ENCODE results near the gene GAGE12J.

GAGE12J gene

GRCh38 chrX:49282647-49283011 lies 39.2 kb upstream of the GAGE12J start (continued):
- TF ChIP-seq ZNF26 (tag by site-specific recombination; IDR thresholded peaks at IDR 0.05) = no peak
- no peak for TF ChIP-seq ZFP69B (tag by site-specific recombination; IDR thresholded peaks at IDR 0.05)
- TF ChIP-seq ZNF521 (tag by site-specific recombination; IDR thresholded peaks at IDR 0.05) = no peak
- no peak for TF ChIP-seq ZNF704 (tag by site-specific recombination; IDR thresholded peaks at IDR 0.05)
- no peak for TF ChIP-seq ZNF394 (tag by site-specific recombination; IDR thresholded peaks at IDR 0.05; ENCODE audit: borderline replicate concordance)
- no peak for TF ChIP-seq ZNF776 (tag by site-specific recombination; IDR thresholded peaks at IDR 0.05; ENCODE audit: borderline replicate concordance)
- no peak for TF ChIP-seq ZNF302 (tag by site-specific recombination; IDR thresholded peaks at IDR 0.05; ENCODE audit: low read depth)
- TF ChIP-seq ZNF140 (tag by site-specific recombination; IDR thresholded peaks at IDR 0.05) = no peak
- TF ChIP-seq, protein P1, sequence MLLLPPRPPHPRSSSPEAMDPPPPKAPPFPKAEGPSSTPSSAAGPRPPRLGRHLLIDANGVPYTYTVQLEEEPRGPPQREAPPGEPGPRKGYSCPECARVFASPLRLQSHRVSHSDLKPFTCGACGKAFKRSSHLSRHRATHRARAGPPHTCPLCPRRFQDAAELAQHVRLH (tag by site-specific recombination; IDR thresholded peaks at IDR 0.05) = no peak
- TF ChIP-seq ZNF629 (tag by site-specific recombination; IDR thresholded peaks at IDR 0.05) = 0 out of 2 replicates have a peak, but pooled peaks have one; percentile 19
- TF ChIP-seq, protein P2, sequence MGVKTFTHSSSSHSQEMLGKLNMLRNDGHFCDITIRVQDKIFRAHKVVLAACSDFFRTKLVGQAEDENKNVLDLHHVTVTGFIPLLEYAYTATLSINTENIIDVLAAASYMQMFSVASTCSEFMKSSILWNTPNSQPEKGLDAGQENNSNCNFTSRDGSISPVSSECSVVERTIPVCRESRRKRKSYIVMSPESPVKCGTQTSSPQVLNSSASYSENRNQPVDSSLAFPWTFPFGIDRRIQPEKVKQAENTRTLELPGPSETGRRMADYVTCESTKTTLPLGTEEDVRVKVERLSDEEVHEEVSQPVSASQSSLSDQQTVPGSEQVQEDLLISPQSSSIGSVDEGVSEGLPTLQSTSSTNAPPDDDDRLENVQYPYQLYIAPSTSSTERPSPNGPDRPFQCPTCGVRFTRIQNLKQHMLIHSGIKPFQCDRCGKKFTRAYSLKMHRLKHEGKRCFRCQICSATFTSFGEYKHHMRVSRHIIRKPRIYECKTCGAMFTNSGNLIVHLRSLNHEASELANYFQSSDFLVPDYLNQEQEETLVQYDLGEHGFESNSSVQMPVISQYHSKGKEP (tag by site-specific recombination; IDR thresholded peaks at IDR 0.05) = no peak
- TF ChIP-seq ZNF214 (tag by site-specific recombination; IDR thresholded peaks at IDR 0.05; ENCODE audit: borderline replicate concordance) = no peak
- TF ChIP-seq KLF10 (tag by site-specific recombination; IDR thresholded peaks at IDR 0.05) = no peak
- TF ChIP-seq ZNF426 (tag by site-specific recombination; IDR thresholded peaks at IDR 0.05) = no peak
- TF ChIP-seq BCL11A (tag by site-specific recombination; IDR thresholded peaks at IDR 0.05; ENCODE audit: low read depth) = no peak
- TF ChIP-seq TRIM28 (IDR thresholded peaks at IDR 0.05; ENCODE audit: borderline replicate concordance, low read length) = no peak
- TF ChIP-seq, protein P3, sequence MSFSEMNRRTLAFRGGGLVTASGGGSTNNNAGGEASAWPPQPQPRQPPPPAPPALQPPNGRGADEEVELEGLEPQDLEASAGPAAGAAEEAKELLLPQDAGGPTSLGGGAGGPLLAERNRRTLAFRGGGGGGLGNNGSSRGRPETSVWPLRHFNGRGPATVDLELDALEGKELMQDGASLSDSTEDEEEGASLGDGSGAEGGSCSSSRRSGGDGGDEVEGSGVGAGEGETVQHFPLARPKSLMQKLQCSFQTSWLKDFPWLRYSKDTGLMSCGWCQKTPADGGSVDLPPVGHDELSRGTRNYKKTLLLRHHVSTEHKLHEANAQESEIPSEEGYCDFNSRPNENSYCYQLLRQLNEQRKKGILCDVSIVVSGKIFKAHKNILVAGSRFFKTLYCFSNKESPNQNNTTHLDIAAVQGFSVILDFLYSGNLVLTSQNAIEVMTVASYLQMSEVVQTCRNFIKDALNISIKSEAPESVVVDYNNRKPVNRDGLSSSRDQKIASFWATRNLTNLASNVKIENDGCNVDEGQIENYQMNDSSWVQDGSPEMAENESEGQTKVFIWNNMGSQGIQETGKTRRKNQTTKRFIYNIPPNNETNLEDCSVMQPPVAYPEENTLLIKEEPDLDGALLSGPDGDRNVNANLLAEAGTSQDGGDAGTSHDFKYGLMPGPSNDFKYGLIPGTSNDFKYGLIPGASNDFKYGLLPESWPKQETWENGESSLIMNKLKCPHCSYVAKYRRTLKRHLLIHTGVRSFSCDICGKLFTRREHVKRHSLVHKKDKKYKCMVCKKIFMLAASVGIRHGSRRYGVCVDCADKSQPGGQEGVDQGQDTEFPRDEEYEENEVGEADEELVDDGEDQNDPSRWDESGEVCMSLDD (tag by site-specific recombination; IDR thresholded peaks at IDR 0.05) = no peak
- TF ChIP-seq ZSCAN23 (tag by site-specific recombination; IDR thresholded peaks at IDR 0.05) = no peak
- TF ChIP-seq ZNF626 (tag by site-specific recombination; IDR thresholded peaks at IDR 0.05) = no peak
- TF ChIP-seq ZEB2 (tag by site-specific recombination; IDR thresholded peaks at IDR 0.05) = 0 out of 2 replicates have a peak, but pooled peaks have one; percentile 8
- TF ChIP-seq, protein P4, sequence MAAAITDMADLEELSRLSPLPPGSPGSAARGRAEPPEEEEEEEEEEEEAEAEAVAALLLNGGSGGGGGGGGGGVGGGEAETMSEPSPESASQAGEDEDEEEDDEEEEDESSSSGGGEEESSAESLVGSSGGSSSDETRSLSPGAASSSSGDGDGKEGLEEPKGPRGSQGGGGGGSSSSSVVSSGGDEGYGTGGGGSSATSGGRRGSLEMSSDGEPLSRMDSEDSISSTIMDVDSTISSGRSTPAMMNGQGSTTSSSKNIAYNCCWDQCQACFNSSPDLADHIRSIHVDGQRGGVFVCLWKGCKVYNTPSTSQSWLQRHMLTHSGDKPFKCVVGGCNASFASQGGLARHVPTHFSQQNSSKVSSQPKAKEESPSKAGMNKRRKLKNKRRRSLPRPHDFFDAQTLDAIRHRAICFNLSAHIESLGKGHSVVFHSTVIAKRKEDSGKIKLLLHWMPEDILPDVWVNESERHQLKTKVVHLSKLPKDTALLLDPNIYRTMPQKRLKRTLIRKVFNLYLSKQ (tag by site-specific recombination; IDR thresholded peaks at IDR 0.05; ENCODE audit: borderline replicate concordance) = no peak
- no peak for TF ChIP-seq ZNF558 (tag by site-specific recombination; IDR thresholded peaks at IDR 0.05)
- no peak for TF ChIP-seq ZNF175 (tag by site-specific recombination; IDR thresholded peaks at IDR 0.05)
- 0 out of 2 replicates have a peak, but pooled peaks have one; percentile 10 for TF ChIP-seq KLF1 (tag by site-specific recombination; IDR thresholded peaks at IDR 0.05)
- no peak for TF ChIP-seq ZNF791 (tag by site-specific recombination; IDR thresholded peaks at IDR 0.05)
- TF ChIP-seq ZNF174 (tag by site-specific recombination; IDR thresholded peaks at IDR 0.05) = no peak
- no peak for TF ChIP-seq ZNF138 (tag by site-specific recombination; IDR thresholded peaks at IDR 0.05; ENCODE audit: borderline replicate concordance)
- no peak for TF ChIP-seq OSR2 (tag by site-specific recombination; IDR thresholded peaks at IDR 0.05)
- TF ChIP-seq, protein P5, sequence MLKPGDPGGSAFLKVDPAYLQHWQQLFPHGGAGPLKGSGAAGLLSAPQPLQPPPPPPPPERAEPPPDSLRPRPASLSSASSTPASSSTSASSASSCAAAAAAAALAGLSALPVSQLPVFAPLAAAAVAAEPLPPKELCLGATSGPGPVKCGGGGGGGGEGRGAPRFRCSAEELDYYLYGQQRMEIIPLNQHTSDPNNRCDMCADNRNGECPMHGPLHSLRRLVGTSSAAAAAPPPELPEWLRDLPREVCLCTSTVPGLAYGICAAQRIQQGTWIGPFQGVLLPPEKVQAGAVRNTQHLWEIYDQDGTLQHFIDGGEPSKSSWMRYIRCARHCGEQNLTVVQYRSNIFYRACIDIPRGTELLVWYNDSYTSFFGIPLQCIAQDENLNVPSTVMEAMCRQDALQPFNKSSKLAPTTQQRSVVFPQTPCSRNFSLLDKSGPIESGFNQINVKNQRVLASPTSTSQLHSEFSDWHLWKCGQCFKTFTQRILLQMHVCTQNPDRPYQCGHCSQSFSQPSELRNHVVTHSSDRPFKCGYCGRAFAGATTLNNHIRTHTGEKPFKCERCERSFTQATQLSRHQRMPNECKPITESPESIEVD (tag by site-specific recombination; IDR thresholded peaks at IDR 0.05) = no peak
- TF ChIP-seq, protein P6, sequence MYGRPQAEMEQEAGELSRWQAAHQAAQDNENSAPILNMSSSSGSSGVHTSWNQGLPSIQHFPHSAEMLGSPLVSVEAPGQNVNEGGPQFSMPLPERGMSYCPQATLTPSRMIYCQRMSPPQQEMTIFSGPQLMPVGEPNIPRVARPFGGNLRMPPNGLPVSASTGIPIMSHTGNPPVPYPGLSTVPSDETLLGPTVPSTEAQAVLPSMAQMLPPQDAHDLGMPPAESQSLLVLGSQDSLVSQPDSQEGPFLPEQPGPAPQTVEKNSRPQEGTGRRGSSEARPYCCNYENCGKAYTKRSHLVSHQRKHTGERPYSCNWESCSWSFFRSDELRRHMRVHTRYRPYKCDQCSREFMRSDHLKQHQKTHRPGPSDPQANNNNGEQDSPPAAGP (tag by site-specific recombination; IDR thresholded peaks at IDR 0.05) = no peak

Measured in HEK293 (cell line).